ENCODE measurements around the gene CAPN9.
A peak's percentile ranks its signal among the peaks of the same experiment; 100 is the strongest.

CAPN9 gene

GRCh38 chr1:230737622-230738262 lies 9.4 kb upstream of the CAPN9 start:
- intact Hi-C loops (cut with DNase I) = no loop called here

GRCh38 chr1:230739564-230740290 lies 7.5 kb upstream of the CAPN9 start:
- intact Hi-C loops (cut with DNase I) = no loop called here
- no peak for DNase-seq

More at GRCh38 chr1:230737622-230738262, 9.4 kb upstream of the CAPN9 start:
- DNase-seq = no peak

DNA sequence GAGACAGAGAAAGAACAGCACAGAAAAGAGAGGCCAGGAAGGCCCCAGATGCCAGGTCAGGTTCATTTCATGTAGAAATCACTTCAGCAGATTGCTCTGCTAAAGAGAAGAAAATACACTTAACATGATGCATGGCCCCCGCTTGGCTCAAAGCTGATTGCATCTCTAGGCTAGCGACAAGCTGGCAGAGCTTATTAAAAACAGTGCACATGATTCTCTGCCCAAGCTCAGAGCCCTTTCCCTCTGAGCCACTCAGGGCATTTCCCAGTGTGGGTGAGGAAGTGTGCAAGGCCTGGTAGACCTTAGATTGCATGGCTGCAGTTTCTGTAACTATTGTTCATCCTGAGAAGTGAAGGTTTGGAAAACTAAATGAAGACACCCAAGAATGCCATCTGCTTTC lies 3.3 kb upstream of the CAPN9 start:
- no peak for DNase-seq
- intact Hi-C loops (cut with DNase I) = no loop called here

DNA sequence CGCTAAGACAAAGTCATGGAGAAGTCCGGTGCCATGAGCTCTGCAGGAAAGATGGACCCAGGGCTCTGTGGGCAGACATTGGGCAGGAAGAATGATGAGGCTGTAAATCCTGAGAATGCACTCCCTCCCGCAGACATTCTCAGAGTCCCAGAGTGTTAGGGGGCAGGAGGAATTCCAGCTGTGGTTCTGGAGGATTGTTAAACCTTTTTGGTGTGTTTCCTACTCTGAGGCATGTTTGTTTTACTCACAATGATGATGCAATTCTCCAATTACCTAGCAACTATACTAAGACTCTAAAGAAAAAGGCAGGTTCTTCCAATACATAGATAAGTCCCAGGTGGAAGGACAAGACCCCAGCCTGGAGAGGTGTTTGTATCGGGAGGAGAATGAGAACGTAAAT lies 2.8 kb upstream of the CAPN9 start:
- DNase-seq = no peak
- intact Hi-C loops (cut with DNase I) = no loop called here

- intact Hi-C loops (cut with DNase I) = no loop called here
- DNase-seq = no peak
Measured at GRCh38 chr1:230745071-230745470, 2.1 kb upstream of the CAPN9 start.

GRCh38 chr1:230746617-230747016 lies 571 bp upstream of the CAPN9 start:
- DNase-seq = no peak
- intact Hi-C loops (cut with DNase I) = no loop called here

DNA sequence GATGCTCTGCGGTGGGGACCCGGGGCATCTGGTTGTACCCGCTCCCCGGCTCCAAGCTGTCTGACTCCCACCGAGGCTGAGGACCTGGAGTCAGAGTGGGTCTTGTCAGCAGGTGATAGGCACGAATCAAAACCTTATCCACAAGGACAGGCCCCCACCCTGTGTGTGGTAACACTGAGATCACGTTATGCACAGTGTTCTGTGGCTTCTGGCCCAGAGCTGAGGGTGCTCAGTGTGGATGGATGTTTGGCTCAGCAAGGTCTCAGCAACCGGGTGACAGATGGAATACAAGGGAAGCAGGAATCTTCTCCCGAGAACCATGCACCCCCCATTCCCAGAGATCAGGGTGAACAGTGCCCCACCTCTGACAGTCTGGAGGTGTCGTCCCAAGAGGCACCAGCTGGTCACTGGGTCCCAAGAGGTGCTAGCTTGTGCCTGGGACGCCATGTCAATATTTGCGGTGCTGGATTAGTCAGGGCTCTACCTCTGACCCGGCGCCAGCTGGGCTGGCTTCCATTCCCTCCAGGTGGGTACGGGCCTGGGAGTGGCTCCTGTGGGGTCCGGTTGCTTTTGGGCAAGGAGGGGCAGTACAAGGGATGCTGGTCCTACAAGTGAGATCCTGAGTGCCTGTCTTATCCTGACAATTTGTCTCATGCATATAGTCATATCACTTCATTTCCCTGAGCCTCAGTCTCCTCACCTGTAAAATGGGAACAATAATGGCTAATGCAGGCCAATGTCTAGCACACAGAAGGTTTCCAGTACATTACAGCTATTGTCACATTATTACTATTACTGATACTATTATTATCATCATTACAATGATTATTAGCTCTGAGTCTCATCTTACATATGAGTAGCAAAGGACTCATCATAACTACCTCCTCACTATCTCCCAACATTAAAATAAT lies 957 bp downstream of the CAPN9 start:
- DNase-seq = no peak
- intact Hi-C loops (cut with DNase I) = no loop called here

- intact Hi-C loops (cut with DNase I) = no loop called here
- DNase-seq = no peak
Measured at GRCh38 chr1:230749150-230749549, 2.0 kb downstream of the CAPN9 start.

- intact Hi-C loops (cut with DNase I) = loop anchor here (5.0 kb wide), 1 partner anchor 37 kb away; the partner anchor contains the start of gene AGT
- DNase-seq = no peak
Measured at GRCh38 chr1:230749635-230750034, 2.4 kb downstream of the CAPN9 start.

- no peak for DNase-seq
- intact Hi-C loops (cut with DNase I) = loop anchor here (5.0 kb wide), 1 partner anchor 38 kb away; the partner anchor contains the start of gene AGT
Measured at GRCh38 chr1:230750576-230750975, 3.4 kb downstream of the CAPN9 start.

DNA sequence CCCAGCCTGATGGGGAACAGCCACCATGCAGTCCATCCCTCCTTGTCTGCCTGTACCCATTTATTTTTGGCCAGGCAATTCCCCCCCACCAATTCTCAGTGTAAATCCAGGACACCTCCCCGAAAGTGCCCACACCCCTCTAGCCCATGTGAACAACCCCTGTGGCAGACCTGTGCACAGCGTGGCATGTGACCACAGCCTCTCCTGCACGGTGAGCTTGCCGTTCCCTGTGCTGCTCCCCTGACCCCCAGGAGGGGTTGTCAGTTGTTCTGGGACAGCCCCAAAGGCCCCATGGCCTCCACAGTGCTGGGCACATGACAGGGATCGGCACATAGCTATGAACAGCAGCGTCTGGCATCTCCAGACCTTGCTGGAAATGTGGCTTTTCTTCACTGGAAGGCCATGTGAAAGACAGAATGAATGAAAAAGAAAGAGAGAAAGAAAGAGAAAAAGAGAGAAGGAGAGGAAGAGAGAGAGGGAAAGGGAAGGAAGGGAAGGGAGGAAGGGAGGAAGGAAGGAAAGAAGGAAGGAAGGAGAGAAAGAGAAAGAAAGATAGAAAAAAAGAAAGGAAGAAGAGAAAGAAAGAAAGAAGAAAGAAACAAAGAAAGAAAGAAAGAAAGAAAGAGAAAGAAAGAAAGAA lies 3.9 kb downstream of the CAPN9 start:
- DNase-seq = no peak
- intact Hi-C loops (cut with DNase I) = loop anchor here (5.0 kb wide), 1 partner anchor 39 kb away; the partner anchor contains the start of gene AGT

- peak; percentile 80 to 94 (median 88) for DNase-seq
- intact Hi-C loops (cut with DNase I) = loop anchor here (5.0 kb wide), 1 partner anchor 40 kb away; the partner anchor contains the start of gene AGT
Measured at GRCh38 chr1:230752407-230752806, 5.2 kb downstream of the CAPN9 start.

- DNase-seq = no peak
Measured at GRCh38 chr1:230753191-230753585, 6.0 kb downstream of the CAPN9 start.

DNA sequence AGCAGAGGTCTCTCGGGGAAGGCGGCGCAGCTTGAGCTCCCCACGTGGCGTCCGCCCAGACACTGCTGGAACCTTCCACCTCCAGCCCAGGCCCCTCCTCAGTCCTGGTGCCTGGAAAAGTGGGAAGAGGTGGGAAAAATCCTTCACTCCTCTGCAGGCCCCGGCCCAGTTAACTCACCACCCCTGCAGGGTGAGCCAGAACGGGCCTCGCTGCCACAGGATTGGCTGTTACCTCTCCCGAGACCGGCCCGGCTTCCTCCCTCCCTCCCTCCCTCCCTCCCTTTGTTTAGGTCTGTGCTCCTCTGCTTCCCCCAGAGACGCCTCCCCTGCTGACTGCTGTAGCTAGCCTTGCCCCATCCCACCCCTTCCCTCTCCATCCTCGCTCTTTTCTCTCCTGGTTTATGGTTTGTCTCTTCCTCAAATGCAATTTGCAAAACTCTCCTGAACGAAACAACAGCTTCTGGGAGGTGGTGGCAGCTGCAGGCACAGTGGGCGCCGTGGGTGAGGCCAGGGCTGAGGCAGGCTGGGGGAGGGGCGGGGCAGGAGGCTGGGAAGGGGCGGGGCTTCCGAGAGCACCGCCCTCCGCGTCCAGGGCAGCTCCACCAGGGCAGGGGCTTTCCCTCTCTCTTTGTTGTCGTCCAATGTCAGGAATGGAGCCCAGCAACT lies 6.5 kb downstream of the CAPN9 start:
- intact Hi-C loops (cut with DNase I) = loop anchor here (5.0 kb wide), 1 partner anchor 41 kb away; the partner anchor contains the start of gene AGT
- peak in 29 of 42 donors; percentile 17 to 79 (median 55) for DNase-seq

More at GRCh38 chr1:230753191-230753585, 6.0 kb downstream of the CAPN9 start:
- intact Hi-C loops (cut with DNase I) = loop anchor here (5.0 kb wide), 1 partner anchor 41 kb away; the partner anchor contains the start of gene AGT

- DNase-seq = no peak
- intact Hi-C loops (cut with DNase I) = loop anchor here (5.0 kb wide), 1 partner anchor 42 kb away; the partner anchor contains the start of gene AGT
Measured at GRCh38 chr1:230754796-230755195, 7.6 kb downstream of the CAPN9 start.

DNA sequence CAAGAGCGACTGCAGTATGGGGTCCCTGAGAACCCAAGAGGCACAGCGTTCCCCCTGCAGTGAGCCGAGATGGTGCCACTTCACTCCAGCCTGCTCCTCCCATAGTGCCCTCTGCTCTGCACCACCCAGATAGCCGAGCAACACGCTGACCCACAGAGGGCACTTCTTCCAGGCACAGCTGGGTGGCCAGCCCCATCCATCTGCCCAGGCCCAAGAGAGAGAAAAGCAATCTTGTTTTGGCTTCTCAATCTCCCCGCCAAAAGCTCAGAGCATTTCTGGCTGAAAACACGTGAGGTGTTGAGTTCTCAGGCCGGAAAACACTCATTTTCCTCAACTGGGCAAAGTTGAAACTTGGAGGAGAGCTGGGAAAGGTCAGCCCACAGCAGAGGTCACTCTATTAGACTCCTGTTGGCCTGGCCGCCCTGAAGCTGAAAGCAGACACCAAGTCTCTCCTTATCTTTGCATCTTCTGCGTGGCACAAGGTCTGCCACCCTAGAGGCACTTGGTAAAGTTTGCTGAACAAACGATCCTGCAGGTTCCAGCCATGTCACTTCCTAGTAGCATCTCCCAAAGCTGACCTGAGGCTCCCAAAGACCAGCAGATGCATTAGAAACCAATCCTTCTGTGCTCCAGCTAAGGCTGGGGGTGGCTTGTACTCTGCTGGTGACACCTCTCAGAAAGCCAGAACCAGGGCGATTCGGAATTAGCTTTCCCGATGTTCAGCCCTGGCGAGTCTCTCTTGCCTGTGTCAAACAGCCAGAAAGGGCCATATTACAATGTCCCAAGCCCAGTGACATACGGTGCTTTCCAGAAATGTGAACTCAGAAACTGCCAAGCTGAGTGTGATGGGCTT lies 10.9 kb downstream of the CAPN9 start:
- intact Hi-C loops (cut with DNase I) = no loop called here
- DNase-seq = no peak

GRCh38 chr1:230758709-230759368 lies 11.7 kb downstream of the CAPN9 start:
- no peak for DNase-seq
- intact Hi-C loops (cut with DNase I) = no loop called here
